Hematopoietic multipotent progenitor cell treated with erythropoietin and hydrocortisone succinate and interleukin-3 and kit ligand, for 17 days (in vitro differentiated cells): ENCODE results near the gene UGT1A1.

Source experiments
- DNase-seq: peaks from one replicate; pipeline ENCODE4 v3.0.0-alpha.2; 2015; ENCODE audit warnings: low spot score

The UGT1A1 gene

DNA sequence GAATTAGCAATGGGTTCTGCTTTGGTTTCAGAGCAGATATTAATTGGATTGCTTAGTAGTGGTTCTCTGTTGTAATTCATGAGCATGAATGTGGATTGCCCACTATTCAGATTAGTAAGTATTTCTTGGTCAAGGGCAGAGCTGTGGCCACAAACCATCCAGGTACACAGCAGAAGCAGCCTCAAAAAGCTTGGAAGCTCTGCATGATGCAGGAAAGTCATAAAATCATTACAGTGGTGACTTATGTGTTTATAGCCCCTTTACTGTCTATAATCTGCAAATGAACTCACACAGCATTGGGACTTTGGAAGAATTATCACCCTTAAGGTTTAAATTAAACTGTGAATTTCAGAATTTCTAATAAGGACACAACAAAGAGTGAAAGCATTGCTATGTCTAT lies 1.9 kb upstream of the UGT1A1 start:
- DNase-seq, result no peak

DNA sequence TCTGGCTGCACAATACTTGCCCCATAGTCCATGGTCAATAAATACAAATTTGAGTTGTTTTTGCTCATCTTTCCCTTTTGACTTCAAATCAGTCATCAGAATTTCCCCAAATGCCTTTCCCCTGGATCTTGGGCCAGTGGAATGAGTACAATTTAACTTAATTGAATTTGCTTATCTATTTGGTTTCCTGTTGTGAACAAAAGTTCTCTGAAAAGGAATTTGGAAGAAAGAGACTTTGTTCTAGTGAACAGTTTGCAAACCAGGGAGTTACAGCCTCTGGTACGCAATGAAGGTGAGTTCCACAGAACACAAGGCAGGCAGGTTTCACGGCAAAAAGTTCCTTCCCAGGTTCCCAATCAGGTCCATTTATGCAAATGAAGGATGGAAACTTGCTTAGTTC lies 1.2 kb upstream of the UGT1A1 start:
- no peak for DNase-seq

DNA sequence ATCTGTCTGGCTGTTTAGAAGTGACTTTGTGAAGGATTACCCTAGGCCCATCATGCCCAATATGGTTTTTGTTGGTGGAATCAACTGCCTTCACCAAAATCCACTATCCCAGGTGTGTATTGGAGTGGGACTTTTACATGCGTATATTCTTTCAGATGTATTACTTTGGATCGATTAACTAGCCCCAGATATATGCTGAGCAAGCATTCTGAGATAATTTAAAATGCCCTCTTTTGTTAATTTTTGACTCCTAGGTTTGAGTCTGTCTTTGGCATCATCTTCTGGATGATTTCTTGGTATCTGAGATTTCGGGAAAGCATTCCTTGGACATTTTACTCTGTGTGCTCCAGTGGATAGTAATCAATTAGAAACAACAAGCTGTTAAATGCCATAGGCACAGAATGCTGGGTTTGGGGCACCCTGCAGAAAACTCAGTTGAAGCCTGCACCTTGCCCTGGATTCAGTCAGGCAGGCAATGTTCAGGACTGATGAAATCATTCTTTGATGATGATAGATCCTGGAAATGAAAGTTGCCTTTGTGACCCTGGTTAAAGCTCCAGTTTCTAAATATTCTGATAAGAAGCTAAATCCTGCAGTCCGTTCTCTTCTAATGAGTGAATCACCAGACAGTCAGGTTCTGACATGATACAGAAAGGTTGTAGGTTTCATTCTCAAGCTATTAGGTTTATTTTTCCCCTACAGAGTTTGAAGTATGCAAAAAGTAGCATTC lies 1.1 kb downstream of the UGT1A1 start:
- no peak for DNase-seq

GRCh38 chr2:233764264-233764663 lies 4.2 kb downstream of the UGT1A1 start:
- no peak for DNase-seq

DNA sequence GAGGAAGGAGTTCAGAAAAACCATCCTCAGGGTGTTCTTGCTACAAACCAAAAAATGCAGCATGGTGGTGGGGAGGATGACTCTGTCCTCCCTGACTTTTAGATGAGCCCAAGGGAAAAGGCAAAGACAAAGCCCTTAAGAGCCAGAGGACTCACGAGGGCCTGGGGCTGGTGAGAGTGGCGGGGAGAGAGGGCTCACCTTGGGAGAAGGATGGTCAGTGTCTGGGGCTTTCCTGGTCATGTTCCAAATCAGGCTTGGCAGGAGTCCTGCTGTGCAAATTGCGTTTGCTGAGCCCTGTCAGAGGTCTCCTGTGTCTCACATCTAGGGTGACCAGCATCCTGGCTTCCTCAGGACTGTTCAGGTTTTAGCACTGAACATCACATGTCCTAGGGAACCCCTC lies 4.7 kb downstream of the UGT1A1 start:
- no peak for DNase-seq

DNA sequence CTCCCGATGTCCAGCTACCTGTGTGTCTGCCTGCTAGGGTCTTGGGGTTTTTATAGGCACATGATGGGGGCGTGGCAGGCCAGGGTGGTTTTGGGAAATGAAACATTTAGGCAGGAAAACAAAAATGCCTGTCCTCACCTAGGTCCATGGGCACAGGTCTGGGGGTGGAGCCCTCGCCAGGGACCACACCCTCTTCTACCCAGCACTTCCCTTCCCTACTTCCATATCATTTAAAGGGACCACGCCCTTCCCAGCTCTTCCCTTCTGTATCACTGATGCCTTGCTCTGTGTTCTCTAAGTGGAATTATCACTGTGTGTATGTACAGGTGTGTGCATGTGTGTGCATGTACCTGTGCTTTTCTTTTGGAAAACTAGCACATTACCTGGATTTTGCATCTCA lies 6.3 kb downstream of the UGT1A1 start:
- DNase-seq, result no peak

DNA sequence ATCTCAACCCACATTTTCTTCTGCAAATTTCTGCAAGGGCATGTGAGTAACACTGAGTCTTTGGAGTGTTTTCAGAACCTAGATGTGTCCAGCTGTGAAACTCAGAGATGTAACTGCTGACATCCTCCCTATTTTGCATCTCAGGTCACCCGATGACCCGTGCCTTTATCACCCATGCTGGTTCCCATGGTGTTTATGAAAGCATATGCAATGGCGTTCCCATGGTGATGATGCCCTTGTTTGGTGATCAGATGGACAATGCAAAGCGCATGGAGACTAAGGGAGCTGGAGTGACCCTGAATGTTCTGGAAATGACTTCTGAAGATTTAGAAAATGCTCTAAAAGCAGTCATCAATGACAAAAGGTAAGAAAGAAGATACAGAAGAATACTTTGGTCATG lies 8.0 kb downstream of the UGT1A1 start:
- DNase-seq, result no peak

DNA sequence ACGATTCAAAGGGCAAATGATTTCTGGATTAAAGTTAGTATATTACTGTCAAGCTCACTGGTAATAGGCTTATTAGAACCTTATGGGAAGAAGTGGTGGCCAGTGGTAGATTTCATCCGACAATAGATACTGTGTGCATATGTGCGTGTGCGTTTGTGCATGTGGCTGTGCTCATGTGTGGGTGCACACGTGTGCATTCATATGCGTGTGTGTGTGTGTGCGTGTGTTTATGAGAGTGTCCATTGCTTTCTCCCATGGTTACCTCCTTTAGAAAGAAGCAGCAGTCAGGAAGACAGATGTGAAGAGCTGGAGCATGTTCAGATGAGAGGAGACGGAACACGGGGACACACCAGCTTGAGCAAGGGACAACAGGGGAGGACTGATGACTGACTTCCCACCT lies 9.2 kb downstream of the UGT1A1 start:
- no peak for DNase-seq

DNA sequence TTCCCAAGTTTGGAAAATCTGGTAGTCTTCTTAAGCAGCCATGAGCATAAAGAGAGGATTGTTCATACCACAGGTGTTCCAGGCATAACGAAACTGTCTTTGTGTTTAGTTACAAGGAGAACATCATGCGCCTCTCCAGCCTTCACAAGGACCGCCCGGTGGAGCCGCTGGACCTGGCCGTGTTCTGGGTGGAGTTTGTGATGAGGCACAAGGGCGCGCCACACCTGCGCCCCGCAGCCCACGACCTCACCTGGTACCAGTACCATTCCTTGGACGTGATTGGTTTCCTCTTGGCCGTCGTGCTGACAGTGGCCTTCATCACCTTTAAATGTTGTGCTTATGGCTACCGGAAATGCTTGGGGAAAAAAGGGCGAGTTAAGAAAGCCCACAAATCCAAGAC lies 12.1 kb downstream of the UGT1A1 start:
- no peak for DNase-seq

- no peak for DNase-seq
Measured at GRCh38 chr2:233772583-233772982, 12.5 kb downstream of the UGT1A1 start.

DNA sequence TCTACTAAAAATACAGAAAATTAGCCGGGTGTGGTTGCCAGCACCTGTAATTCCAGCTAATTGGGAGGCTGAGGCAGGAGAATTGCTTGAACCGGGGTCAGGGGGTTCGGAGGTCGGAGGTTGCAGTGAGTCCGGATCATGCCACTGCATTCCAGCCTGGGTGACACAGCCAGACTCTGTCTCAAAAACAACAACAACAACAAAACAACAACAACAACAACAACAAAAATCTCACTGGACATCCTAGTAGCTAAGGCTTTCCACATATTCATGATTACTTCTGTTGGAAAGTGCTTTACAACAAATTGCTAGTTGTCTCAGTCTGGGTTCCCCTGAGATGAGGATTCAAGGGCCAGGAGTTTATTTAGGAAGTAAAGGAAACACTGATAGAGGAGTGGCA lies 13.8 kb downstream of the UGT1A1 start:
- DNase-seq, result no peak

DNA sequence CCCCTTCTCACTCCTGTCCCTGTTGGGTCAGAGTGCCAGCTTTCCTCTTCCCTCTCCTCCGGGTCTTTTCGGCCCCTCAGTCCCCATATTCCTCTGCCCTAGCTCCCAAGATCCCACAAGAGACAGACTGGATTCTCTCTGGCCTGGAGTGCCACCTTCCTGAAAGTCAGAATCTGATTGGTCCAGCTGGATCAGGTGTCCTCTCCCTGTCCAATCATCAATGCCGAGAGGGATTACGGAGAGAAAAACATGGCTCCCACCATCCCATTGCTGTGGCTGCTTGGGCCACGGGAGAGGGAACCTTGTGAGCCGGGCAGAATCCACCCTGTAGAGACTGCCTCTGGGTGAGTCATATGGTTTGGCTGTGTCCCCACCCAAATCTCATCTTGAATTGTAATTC lies 15.3 kb downstream of the UGT1A1 start:
- DNase-seq, result no peak

DNA sequence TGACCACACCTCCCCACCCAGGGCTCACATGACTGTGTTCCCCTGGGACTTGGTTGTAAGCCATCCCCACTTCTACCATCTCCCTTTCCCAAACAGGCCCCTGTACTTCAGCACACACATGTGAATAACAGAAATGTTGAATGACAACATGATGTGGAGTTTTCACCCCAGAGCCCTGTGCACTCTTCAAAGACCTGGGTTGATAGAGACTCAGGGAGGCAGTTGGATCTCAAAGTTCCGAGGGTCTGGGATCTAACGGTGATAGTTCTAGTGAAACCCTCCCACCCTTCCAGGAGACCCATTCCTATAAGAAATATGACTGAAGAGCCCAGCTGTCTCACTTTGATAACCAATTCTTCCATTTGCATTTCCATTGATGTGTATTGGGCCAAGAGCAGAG lies 18.0 kb downstream of the UGT1A1 start, which contains the start of gene MROH2A:
MROH2A (plus strand) TSS at position 301 of the 400 bp plus-strand sequence. CDS start 1,029 bp downstream, outside the sequence.
- no peak for DNase-seq

- DNase-seq, result no peak
Measured at GRCh38 chr2:233779722-233780121, 19.7 kb downstream of the UGT1A1 start.

- no peak for DNase-seq
Measured at GRCh38 chr2:233780771-233781170, 20.7 kb downstream of the UGT1A1 start.

- DNase-seq, result no peak
Measured at GRCh38 chr2:233789554-233789953, 29.5 kb downstream of the UGT1A1 start.

DNA sequence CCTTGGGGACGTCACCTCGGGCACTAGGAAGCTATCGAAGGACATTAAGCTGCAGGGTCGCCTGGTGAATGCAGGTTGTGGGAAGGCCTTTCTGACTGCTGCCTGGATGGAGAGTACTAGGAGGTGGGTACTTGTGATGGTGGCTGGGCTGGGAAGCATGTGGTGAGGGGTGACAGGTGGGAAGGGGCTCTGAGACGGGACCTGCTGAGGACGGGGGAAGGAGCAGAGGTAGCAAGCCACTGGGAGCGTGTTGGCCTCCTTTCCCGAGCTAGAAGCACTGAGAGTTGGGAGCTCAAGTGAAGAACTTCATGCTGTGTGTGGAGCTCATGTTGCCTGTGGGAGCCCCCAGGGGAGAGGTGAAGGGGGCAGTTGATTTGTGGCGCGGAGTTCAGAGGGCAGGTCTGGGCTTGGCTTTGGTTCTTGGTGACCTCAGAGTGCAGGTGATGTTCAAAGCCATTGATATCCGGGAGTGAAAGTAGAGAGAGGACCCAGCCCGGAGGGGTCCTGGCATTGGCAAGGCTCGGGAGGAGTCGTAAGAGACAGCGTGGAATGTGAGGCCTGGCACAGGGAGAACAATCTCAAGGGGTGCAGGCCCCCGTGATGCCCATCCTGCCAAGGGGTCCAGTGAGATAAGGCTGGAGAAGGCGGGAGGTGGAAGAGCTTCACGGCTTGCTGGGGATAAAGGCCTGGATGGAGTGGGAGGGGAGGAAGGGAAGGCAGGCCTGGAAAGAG lies 31.2 kb downstream of the UGT1A1 start:
- DNase-seq, result no peak

DNA sequence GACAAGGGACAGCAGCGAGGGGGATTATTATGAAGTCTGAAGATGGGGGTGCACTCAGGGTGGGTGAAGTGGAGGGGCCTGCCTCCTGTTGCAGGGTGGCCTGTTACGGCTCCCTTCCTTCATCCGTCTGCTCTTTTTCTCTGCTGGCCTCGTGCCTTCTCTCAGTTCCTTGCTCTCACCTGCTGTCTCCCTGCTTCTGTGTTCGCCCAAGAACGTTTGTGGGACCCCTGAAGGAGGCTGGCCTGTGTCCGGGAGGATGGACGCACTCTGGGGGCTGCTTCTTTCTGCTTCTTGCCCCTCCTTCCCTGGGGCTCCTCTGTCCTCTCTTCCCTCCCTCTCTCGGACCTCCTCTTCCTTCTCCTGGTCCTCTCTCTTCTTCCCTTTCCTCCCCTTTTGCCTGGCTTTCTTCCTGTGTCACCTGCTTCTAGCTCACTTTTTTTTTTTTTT lies 31.8 kb downstream of the UGT1A1 start:
- no peak for DNase-seq

- DNase-seq, result no peak
Measured at GRCh38 chr2:233792720-233793119, 32.6 kb downstream of the UGT1A1 start.

DNA sequence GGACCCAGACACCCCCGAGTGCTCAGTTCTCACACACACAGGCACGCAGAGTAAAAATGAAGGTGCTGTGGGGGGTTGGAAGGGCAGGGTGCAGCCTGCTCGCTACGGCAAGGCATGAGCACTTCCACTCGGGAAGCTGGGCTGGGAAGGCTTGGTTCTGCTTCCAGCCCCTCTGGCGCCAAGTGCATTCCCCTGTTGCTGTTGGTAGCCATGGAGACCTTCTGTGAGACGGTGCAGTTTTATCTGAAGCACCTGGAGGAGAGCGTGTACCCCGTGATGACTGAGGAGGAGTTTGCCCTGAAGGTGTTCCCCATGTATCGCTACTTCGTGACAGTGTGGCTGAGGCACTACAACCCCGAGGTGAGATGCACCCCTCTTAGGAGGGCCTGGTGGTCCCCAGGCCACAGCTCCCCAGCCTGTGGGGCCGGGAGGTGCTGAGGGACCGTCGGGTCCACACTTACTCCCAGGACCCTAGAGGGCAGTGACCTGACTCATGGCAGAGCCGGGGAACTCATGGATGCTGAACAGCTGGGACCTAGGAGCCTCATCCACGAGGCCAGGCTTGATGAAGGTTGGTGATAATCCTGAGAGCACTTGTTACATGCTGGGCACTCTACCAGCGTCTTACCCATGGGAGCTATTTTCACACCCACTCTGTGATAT lies 33.5 kb downstream of the UGT1A1 start:
- no peak for DNase-seq

- no peak for DNase-seq
Measured at GRCh38 chr2:233794128-233794658, 34.1 kb downstream of the UGT1A1 start.

DNA sequence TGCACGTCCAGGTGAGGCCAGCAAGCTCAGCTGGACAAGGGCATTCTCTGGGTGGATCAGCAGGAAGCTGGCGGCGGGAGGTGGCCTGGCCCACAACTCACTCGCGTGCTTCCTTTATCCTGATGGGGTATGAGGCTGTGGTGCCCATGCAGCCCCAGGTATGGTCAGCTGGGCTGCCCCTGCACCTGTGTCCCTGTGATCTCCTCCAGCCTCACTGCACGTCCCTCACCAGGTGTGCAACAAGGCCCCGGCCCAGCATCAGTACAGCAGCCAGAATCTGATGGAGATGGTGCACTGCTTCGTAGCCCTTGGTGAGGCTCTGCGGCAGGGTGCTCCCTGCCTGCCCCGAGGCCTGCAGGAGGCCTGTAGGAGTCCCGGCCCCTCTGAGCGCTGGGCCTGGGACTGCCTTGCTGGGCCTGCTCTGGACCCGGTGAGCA lies 35.7 kb downstream of the UGT1A1 start:
- DNase-seq, result no peak

DNA sequence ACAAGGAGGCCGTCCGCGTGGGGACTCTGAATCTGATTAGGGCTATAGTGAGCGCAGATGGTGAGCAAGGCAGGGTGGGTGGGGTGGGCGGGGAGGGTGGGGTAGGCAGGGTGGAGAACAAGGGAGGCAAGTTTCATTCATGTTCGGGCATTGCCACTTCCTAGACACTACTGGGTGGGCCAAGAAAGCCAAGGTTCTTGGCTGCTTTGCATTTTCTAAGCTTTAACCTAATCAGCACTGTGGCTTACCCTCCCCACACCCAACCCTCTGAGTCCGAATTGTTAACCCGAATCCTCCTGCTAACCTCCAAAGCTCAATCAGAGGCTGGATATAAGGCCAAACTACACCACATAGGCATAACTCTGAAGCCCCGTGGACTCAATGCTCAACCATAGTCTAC lies 36.2 kb downstream of the UGT1A1 start:
- DNase-seq, result no peak
